HEK293T (cell line): ENCODE data around the gene SLC10A7.

Experiments
- ARNT ChIP-seq: fragments of 450-650 bp; IDR thresholded peaks from 2 replicates; pipeline ENCODE4 v1.6.1; 2017; ENCODE audit warnings: mild to moderate bottlenecking
- BHLHE40 ChIP-seq: fragments of 450-650 bp; IDR thresholded peaks from 2 replicates; pipeline ENCODE4 v1.6.1; 2016; ENCODE audit warnings: mild to moderate bottlenecking, moderate library complexity, borderline replicate concordance
- LEF1 ChIP-seq: fragments of 450-650 bp; IDR thresholded peaks from 2 replicates; pipeline ENCODE4 v1.6.1; 2017; ENCODE audit warnings: mild to moderate bottlenecking, borderline replicate concordance
- SP1 ChIP-seq: fragments of 450-650 bp; IDR thresholded peaks from 2 replicates; pipeline ENCODE4 v1.6.1; 2017
- SUZ12 ChIP-seq: fragments of 450-650 bp; IDR thresholded peaks from 2 replicates; pipeline ENCODE4 v1.6.1; 2016; ENCODE audit warnings: mild to moderate bottlenecking

DNA sequence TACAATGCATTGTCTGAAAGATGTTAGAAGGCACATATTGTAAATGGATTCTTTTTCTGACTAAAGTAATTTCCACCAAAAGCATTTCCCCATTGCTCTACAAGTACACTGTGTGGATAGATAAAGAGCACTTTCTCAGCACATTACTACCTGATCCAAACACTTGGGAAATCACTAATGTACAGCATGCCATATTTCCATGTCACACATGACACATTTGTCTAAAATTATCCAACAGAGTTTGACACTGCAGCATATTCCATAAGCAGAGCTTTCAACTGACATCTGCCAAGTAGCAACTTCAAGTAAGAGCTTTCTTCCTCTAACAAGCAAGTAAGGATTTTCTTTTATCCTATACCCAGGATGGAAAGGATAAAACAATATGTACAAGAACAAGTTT is 257.9 kb downstream of the SLC10A7 start:
- TF ChIP-seq SP1: no peak
- TF ChIP-seq ARNT: no peak
- TF ChIP-seq LEF1: no peak
- TF ChIP-seq SUZ12: no peak
- TF ChIP-seq BHLHE40: no peak
